ENCODE measurements around the gene JPH2. TPM values are rescaled to one million over a fixed set of nuclear protein-coding genes. Genes with fewer than 3 reads are reported as not detected.

The JPH2 gene
- total RNA-seq, 4 donors from 2014 or later: 173 to 442 (median 242) TPM

DNA sequence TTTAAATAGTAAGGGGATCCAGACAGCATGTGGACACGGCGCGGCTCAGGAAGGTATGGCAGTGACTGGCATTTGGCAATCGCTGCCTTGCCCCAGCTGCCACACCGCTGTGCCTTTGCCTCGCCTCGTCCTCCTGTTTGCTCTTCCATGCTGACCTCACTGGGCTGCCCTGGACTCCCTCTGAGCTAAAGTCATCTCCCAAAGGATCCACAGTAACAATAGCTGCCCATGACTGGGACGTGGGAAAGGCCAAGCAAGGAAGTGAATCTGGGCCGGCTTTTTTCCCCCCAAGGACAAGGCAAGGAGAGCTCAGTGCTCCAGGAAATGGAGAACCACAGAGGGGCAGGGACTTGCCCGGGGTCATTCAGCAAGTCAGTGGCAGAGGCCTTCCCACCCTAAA is 48.1 kb downstream of the JPH2 start:
- H3K27me3 ChIP-seq: no peaks in the 10 kb centered on the region
- no peak for ATAC-seq
- 29 to 52% methylated on average over 9 to 10 of the region's 10 CpGs for WGBS, 2 donors (ENCODE audit: low coverage in 1 of 2)
- no peaks in the 10 kb centered on the region for H3K9me3 ChIP-seq
- H3K27ac ChIP-seq: peak overlapping the region; percentile 89 to 95 (median 95)
- H3K4me3 ChIP-seq: no peak overlapping the region
- no peaks in the 10 kb centered on the region for H3K36me3 ChIP-seq
- peaks cover 2 to 91% (median 8%) of the 10 kb centered on the region in 3 donors for H3K4me1 ChIP-seq
- TF ChIP-seq, protein P1, sequence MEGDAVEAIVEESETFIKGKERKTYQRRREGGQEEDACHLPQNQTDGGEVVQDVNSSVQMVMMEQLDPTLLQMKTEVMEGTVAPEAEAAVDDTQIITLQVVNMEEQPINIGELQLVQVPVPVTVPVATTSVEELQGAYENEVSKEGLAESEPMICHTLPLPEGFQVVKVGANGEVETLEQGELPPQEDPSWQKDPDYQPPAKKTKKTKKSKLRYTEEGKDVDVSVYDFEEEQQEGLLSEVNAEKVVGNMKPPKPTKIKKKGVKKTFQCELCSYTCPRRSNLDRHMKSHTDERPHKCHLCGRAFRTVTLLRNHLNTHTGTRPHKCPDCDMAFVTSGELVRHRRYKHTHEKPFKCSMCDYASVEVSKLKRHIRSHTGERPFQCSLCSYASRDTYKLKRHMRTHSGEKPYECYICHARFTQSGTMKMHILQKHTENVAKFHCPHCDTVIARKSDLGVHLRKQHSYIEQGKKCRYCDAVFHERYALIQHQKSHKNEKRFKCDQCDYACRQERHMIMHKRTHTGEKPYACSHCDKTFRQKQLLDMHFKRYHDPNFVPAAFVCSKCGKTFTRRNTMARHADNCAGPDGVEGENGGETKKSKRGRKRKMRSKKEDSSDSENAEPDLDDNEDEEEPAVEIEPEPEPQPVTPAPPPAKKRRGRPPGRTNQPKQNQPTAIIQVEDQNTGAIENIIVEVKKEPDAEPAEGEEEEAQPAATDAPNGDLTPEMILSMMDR (IDR thresholded peaks at IDR 0.05): no peak
- TF ChIP-seq POLR2A (IDR thresholded peaks at IDR 0.05) (no peak), EP300 (IDR thresholded peaks at IDR 0.05) (no peak), POLR2AphosphoS5 (IDR thresholded peaks at IDR 0.05) (no peak)

DNA sequence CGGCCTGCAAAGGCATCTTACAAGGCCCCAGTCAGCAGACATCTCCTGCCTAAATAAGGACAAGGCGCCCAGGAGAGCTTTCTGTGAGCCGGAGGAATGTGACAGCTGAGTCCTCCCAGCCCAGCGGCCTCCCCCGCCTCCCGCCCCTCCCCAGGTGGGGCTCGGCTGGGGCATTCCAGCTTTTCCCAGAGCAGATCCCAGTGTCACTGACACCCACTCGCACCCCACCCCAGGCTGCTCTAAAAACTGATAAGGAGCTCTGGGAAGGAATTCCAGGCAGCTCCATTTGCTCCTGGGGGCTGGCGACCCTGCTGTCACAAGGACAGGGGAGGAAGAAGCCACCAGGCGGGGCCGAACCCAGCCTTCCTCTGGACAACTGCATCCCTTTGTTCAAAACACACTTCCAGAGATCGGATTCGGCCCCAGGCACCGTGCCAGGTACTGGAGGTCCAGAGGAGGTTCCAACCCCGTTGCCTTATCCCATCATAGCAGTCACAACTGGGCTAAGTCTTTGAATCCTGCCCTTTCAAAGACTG is 49.7 kb downstream of the JPH2 start:
- H3K36me3 ChIP-seq: no peaks in the 10 kb centered on the region
- no peaks in the 10 kb centered on the region for H3K27me3 ChIP-seq
- no peak for TF ChIP-seq EP300 (IDR thresholded peaks at IDR 0.05)
- TF ChIP-seq POLR2AphosphoS5 (IDR thresholded peaks at IDR 0.05): peak; percentile 20
- TF ChIP-seq, protein P1 (IDR thresholded peaks at IDR 0.05): peak in 1 of 4 experiments; percentile 9
- no peak for TF ChIP-seq POLR2A (IDR thresholded peaks at IDR 0.05)
- H3K9me3 ChIP-seq: no peaks in the 10 kb centered on the region
- peaks cover 4 to 83% (median 5%) of the 10 kb centered on the region in 3 donors for H3K4me1 ChIP-seq
- H3K27ac ChIP-seq: peak overlapping the region; percentile 89 to 95 (median 95)
- ATAC-seq: peak; percentile 92
- H3K4me3 ChIP-seq: peak overlapping the region in 1 of 2 donors; percentile 25
- WGBS, 2 donors (ENCODE audit: low coverage in 1 of 2): 0% methylated on average over 4 of the region's 15 CpGs; no CpG with 5 or more reads in 1 of the 2 donors

DNA sequence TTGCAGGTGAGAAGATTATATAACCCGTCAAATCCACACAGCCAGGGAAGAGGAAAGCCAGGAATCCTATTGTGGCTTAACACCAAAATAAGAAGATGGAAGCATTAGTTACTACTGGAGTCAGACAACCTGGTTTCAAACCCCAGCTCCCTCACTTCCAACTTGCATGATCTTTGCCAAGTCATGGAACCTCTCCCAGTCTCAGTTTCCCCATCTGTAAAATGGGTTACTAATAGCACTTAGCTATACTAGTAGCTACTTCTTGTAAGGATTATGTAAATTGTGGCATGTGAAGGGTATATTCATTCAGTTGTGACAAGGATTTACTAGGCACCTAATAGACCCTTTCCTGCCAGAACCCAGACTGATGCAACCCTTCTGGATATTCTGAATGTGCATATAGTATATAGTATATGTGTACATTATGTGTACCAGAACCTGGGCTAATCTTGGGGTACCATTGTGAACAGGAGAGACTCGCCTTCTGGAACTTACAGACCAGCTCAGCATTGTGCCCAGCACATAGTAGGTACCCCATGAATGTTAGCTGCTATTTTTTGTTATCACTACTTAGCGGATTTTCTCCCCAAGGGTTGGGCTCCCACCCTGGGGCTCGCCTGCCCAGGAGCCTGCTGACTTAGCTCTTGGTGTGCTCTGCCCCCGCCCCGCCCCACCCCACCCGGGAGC is 50.3 kb downstream of the JPH2 start:
- peak overlapping the region; percentile 89 to 95 (median 95) for H3K27ac ChIP-seq
- H3K27me3 ChIP-seq: no peaks in the 10 kb centered on the region
- no peaks in the 10 kb centered on the region for H3K36me3 ChIP-seq
- no peaks in the 10 kb centered on the region for H3K9me3 ChIP-seq
- TF ChIP-seq, protein P1 (IDR thresholded peaks at IDR 0.05): no peak
- no peak for TF ChIP-seq POLR2AphosphoS5 (IDR thresholded peaks at IDR 0.05)
- no peak for TF ChIP-seq POLR2A (IDR thresholded peaks at IDR 0.05)
- no peak for TF ChIP-seq EP300 (IDR thresholded peaks at IDR 0.05)
- peaks cover 4 to 77% (median 5%) of the 10 kb centered on the region in 3 donors for H3K4me1 ChIP-seq
- no peak overlapping the region for H3K4me3 ChIP-seq
- no peak for ATAC-seq
- 47 to 50% methylated on average over 1 to 2 of the region's 7 CpGs for WGBS, 2 donors (ENCODE audit: low coverage in 1 of 2)

DNA sequence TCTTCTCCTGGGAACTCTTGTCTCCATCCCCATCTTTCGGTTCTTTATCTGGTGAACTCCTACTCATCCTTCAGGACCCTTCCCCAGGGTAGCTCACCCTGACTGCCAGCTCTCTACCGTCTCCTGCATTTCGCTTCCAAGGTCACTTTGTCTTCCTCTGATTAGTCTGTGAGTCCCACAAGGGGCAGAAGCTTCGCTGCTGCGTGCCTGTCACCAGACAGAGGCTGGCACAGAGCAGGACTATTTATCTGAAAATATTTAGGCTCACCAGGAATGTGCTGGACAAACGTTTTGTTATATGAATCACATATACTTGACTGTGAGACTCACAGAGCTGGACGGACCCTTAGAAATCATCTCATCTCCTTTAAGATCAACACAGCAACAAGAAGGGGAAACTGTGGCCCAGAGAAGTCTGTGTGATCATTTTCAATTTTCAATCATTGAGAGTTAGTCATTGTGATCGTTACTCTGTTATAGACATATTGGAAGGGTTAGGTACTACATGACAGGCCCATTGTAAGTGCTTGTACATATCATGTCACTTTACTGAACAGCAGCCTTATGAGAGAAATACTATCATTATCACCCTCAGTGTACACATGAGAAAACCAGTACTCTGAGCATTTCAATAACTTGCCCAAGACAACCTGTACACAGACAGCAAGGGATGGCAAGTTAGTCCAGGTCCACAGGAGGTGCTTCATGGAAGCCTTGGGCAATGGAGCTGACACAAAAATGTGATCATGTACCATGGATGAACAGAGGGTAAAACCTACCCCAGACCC is 51.4 kb downstream of the JPH2 start:
- TF ChIP-seq, protein P1 (IDR thresholded peaks at IDR 0.05): no peak
- peak; percentile 1 for TF ChIP-seq POLR2AphosphoS5 (IDR thresholded peaks at IDR 0.05)
- H3K4me1 ChIP-seq: peaks cover 4 to 75% (median 5%) of the 10 kb centered on the region in 3 donors
- H3K4me3 ChIP-seq: no peak overlapping the region
- H3K27ac ChIP-seq: peak overlapping the region; percentile 89 to 95 (median 95)
- no peaks in the 10 kb centered on the region for H3K27me3 ChIP-seq
- H3K36me3 ChIP-seq: no peaks in the 10 kb centered on the region
- WGBS, 2 donors (ENCODE audit: low coverage in 1 of 2): 46 to 54% methylated on average over 6 to 8 of the region's 8 CpGs
- no peak for ATAC-seq
- H3K9me3 ChIP-seq: no peaks in the 10 kb centered on the region
